ENCODE measurements around the gene PDILT.

GRCh38 chr16:20388854-20389253 lies 15.7 kb downstream of the PDILT start:
- TF ChIP-seq REST (IDR thresholded peaks at IDR 0.05; ENCODE audit: insufficient read depth in 1 of 2, low read depth in 2 of 2, low read length in 2 of 2) (no peak), POLR2AphosphoS5 (IDR thresholded peaks at IDR 0.05; ENCODE audit: low read depth, low read length) (no peak), TAF1 (IDR thresholded peaks at IDR 0.05; ENCODE audit: borderline replicate concordance, insufficient read depth, low read length) (no peak)

Measured in PFSK-1 (cell line).